ENCODE measurements around the gene STAT5B. TPM values are rescaled to one million over a fixed set of nuclear protein-coding genes. Genes with fewer than 3 reads are reported as not detected.

STAT5B gene
- total RNA-seq, 6 experiments from 2014 or later, result 16.8 to 22.5 (median 20.1) TPM

GRCh38 chr17:42284024-42284369, 7.8 kb upstream of the STAT5B start:
- Mint-ChIP-seq H3K27ac (no peak overlapping the region), H3K4me1 (ENCODE audit: low read depth) (peaks cover 10% of the 10 kb centered on the region), H3K9me3 (no peaks in the 10 kb centered on the region), H3K4me3 (no peak overlapping the region), H3K27me3 (ENCODE audit: insufficient read depth) (peaks cover 18% of the 10 kb centered on the region), H3K36me3 (ENCODE audit: low read depth) (no peaks in the 10 kb centered on the region)
- no peak for DNase-seq
- no peak for TF ChIP-seq CTCF (IDR thresholded peaks at IDR 0.05)

GRCh38 chr17:42283241-42284023, 7.2 kb upstream of the STAT5B start:
- H3K27ac Mint-ChIP-seq, result no peak overlapping the region
- no peaks in the 10 kb centered on the region for H3K36me3 Mint-ChIP-seq (ENCODE audit: low read depth)
- peaks cover 18% of the 10 kb centered on the region for H3K27me3 Mint-ChIP-seq (ENCODE audit: insufficient read depth)
- H3K9me3 Mint-ChIP-seq, result no peaks in the 10 kb centered on the region
- no peak for TF ChIP-seq CTCF (IDR thresholded peaks at IDR 0.05)
- H3K4me1 Mint-ChIP-seq (ENCODE audit: low read depth), result peaks cover 10% of the 10 kb centered on the region
- no peak overlapping the region for H3K4me3 Mint-ChIP-seq
- DNase-seq, result no peak

- no peaks in the 10 kb centered on the region for H3K9me3 Mint-ChIP-seq
- H3K4me1 Mint-ChIP-seq (ENCODE audit: low read depth), result peaks cover 12% of the 10 kb centered on the region
- H3K27me3 Mint-ChIP-seq (ENCODE audit: insufficient read depth), result peaks cover 15% of the 10 kb centered on the region
- H3K4me3 Mint-ChIP-seq, result no peak overlapping the region
- no peak overlapping the region for H3K27ac Mint-ChIP-seq
- no peaks in the 10 kb centered on the region for H3K36me3 Mint-ChIP-seq (ENCODE audit: low read depth)
- no peak for DNase-seq
- no peak; the same call in 1 of the 2 replicates for TF ChIP-seq CTCF (IDR thresholded peaks at IDR 0.05)
These were observed 6.4 kb upstream of the STAT5B start for GRCh38 chr17:42282478-42283080.

GRCh38 chr17:42281571-42282096, 5.4 kb upstream of the STAT5B start:
- no peaks in the 10 kb centered on the region for H3K9me3 Mint-ChIP-seq
- H3K27ac Mint-ChIP-seq, result no peak overlapping the region
- no peak for DNase-seq
- TF ChIP-seq CTCF (IDR thresholded peaks at IDR 0.05), result no peak
- H3K4me3 Mint-ChIP-seq, result no peak overlapping the region
- H3K27me3 Mint-ChIP-seq (ENCODE audit: insufficient read depth), result peaks cover 8% of the 10 kb centered on the region
- no peaks in the 10 kb centered on the region for H3K36me3 Mint-ChIP-seq (ENCODE audit: low read depth)
- H3K4me1 Mint-ChIP-seq (ENCODE audit: low read depth), result peaks cover 12% of the 10 kb centered on the region; the same call in 1 of the 2 replicates

GRCh38 chr17:42279776-42280630, 3.8 kb upstream of the STAT5B start:
- H3K36me3 Mint-ChIP-seq (ENCODE audit: low read depth), result no peaks in the 10 kb centered on the region
- H3K27me3 Mint-ChIP-seq (ENCODE audit: insufficient read depth), result peaks cover 7% of the 10 kb centered on the region
- H3K9me3 Mint-ChIP-seq, result no peaks in the 10 kb centered on the region
- no peak overlapping the region for H3K27ac Mint-ChIP-seq
- no peak for DNase-seq
- peaks cover 18% of the 10 kb centered on the region for H3K4me1 Mint-ChIP-seq (ENCODE audit: low read depth)
- TF ChIP-seq CTCF (IDR thresholded peaks at IDR 0.05), result no peak
- H3K4me3 Mint-ChIP-seq, result no peak overlapping the region

Data from HFFc6 (cell line).